Measurements from ENCODE around the gene RND1.
"Not testable (repeated sequence)": the region's sequence is repeated elsewhere in the genome, so short reads cannot be mapped to it uniquely, and the experiment has no call there.

GRCh38 chr12:48842021-48842420 lies 23.6 kb downstream of the RND1 start:
- not testable (repeated sequence) for TF ChIP-seq CTCF, POLR2A (IDR thresholded peaks at IDR 0.05)

Data from thyroid gland (tissue), 4 donors.